IPS DF 6.9 (cell line): ENCODE measurements around the gene MTO1.
"Not testable (repeated sequence)": the region's sequence is repeated elsewhere in the genome, so short reads cannot be mapped to it uniquely, and the experiment has no call there.

Source experiments
- DNase-seq: peaks from one replicate; pipeline ENCODE4 v3.0.0-alpha.2; 2013; ENCODE audit warnings: low read depth, low spot score
- H3K27ac ChIP-seq: one replicate; pipeline ENCODE4 v1.5.1; 2013; ENCODE audit warnings: low read length, control low read depth
- H3K27me3 ChIP-seq: 2 replicates; pipeline ENCODE4 v1.6.1; 2013; ENCODE audit warnings: mild to moderate bottlenecking, low read length; ENCODE audit not compliant: control insufficient read depth, insufficient read depth
- H3K36me3 ChIP-seq: 2 replicates; pipeline ENCODE4 v1.6.1; 2013; ENCODE audit warnings: low read length; ENCODE audit not compliant: control insufficient read depth, insufficient read depth
- H3K4me1 ChIP-seq: 2 replicates; pipeline ENCODE4 v1.6.1; 2013; ENCODE audit warnings: low read length; ENCODE audit not compliant: control insufficient read depth, insufficient read depth
- H3K4me3 ChIP-seq: 2 replicates; pipeline ENCODE4 v1.5.1; 2013; ENCODE audit warnings: mild to moderate bottlenecking, low read length
- H3K9me3 ChIP-seq: 2 replicates; pipeline ENCODE4 v1.6.1; 2013; ENCODE audit warnings: low read length, inconsistent platforms; ENCODE audit not compliant: control insufficient read depth, insufficient read depth
- WGBS: extraction: QIAGEN DNeasy Blood & Tissue Kit; methylation state at CpG from one replicate; pipeline ENCODE4 v1.1.7; 2013; ENCODE audit warnings: mixed read lengths, missing lambda C conversion rate; ENCODE audit not compliant: insufficient read length, insufficient coverage; 5-methylcytosine and 5-hydroxymethylcytosine counted together

The MTO1 gene

GRCh38 chr6:73516514-73517489, 55.3 kb downstream of the MTO1 start:
- Histone ChIP-seq H3K4me1 (no peaks in the 10 kb centered on the region), H3K9me3 (no peaks in the 10 kb centered on the region), H3K27me3 (no peaks in the 10 kb centered on the region), H3K27ac (no peak overlapping the region), H3K36me3 (peaks cover 40% of the 10 kb centered on the region), H3K4me3 (no peak overlapping the region)
- DNase-seq, result no peak
- WGBS, result no CpG with 5 or more reads among the region's 4 CpGs

GRCh38 chr6:73518100-73518981, 56.8 kb downstream of the MTO1 start:
- peaks cover 40% of the 10 kb centered on the region for H3K36me3 ChIP-seq

GRCh38 chr6:73518982-73519881, 57.7 kb downstream of the MTO1 start:
- H3K27me3 ChIP-seq, H3K4me1 ChIP-seq, H3K9me3 ChIP-seq, H3K27ac ChIP-seq, DNase-seq: not testable (repeated sequence)
- peaks cover 40% of the 10 kb centered on the region for H3K36me3 ChIP-seq
- H3K4me3 ChIP-seq, result peak overlapping the region; percentile 82; the same call in 1 of the 2 replicates
- no CpG with 5 or more reads among the region's 8 CpGs for WGBS

More at GRCh38 chr6:73518100-73518981, 56.8 kb downstream of the MTO1 start:
- H3K9me3 ChIP-seq, H3K27me3 ChIP-seq, H3K4me1 ChIP-seq, DNase-seq, H3K27ac ChIP-seq: not testable (repeated sequence)
- WGBS, result no CpG with 5 or more reads among the region's 19 CpGs
- peak overlapping the region; percentile 4; the same call in 1 of the 2 replicates for H3K4me3 ChIP-seq

- no peak overlapping the region for H3K27ac ChIP-seq
- H3K4me3 ChIP-seq, result peak overlapping the region; percentile 82
- no peaks in the 10 kb centered on the region for H3K4me1 ChIP-seq
- peaks cover 40% of the 10 kb centered on the region for H3K36me3 ChIP-seq
- H3K27me3 ChIP-seq, result no peaks in the 10 kb centered on the region
- WGBS, result no CpG with 5 or more reads among the region's 56 CpGs
- no peaks in the 10 kb centered on the region for H3K9me3 ChIP-seq
- DNase-seq, result no peak
These were observed 58.6 kb downstream of the MTO1 start for GRCh38 chr6:73519926-73520687.

GRCh38 chr6:73520688-73521350, 59.3 kb downstream of the MTO1 start, which contains the start of gene EEF1A1:
Gene EEF1A1, minus strand, starts transcription at chr6:73521032. Its CDS starts 1,006 bp downstream, at chr6:73520026.
- Histone ChIP-seq H3K27ac (no peak within 1 kb of the TSS), H3K4me3 (peak within 1 kb of the TSS; percentile 82), H3K27me3 (no peaks in the 10 kb centered on the region), H3K4me1 (no peaks in the 10 kb centered on the region), H3K9me3 (no peaks in the 10 kb centered on the region), H3K36me3 (peaks cover 32% of the 10 kb centered on the region)
- DNase-seq, result peak; percentile 99
- no CpG with 5 or more reads among the region's 53 CpGs for WGBS

- DNase-seq, result no peak
- Histone ChIP-seq H3K36me3 (peaks cover 27% of the 10 kb centered on the region), H3K4me3 (peak overlapping the region; percentile 82; the same call in 1 of the 2 replicates), H3K27ac (no peak overlapping the region), H3K9me3 (no peaks in the 10 kb centered on the region), H3K27me3 (no peaks in the 10 kb centered on the region), H3K4me1 (no peaks in the 10 kb centered on the region)
- WGBS, result no CpG with 5 or more reads among the region's 36 CpGs
These were observed 59.9 kb downstream of the MTO1 start for GRCh38 chr6:73521351-73521985.

- no peaks in the 10 kb centered on the region for H3K4me1 ChIP-seq
- H3K27ac ChIP-seq, result no peak overlapping the region
- H3K9me3 ChIP-seq, result no peaks in the 10 kb centered on the region
- H3K27me3 ChIP-seq, result no peaks in the 10 kb centered on the region
- peak overlapping the region; percentile 70; the same call in 1 of the 2 replicates for H3K4me3 ChIP-seq
- WGBS, result no CpG with 5 or more reads among the region's 50 CpGs
- peaks cover 18% of the 10 kb centered on the region for H3K36me3 ChIP-seq
- DNase-seq, result no peak
These were observed 62.0 kb downstream of the MTO1 start for GRCh38 chr6:73523434-73524123.

- H3K27ac ChIP-seq, result no peak overlapping the region
- no CpG with 5 or more reads among the region's 3 CpGs for WGBS
- H3K4me1 ChIP-seq, result no peaks in the 10 kb centered on the region
- no peaks in the 10 kb centered on the region for H3K27me3 ChIP-seq
- no peaks in the 10 kb centered on the region for H3K36me3 ChIP-seq
- DNase-seq, result no peak
- H3K4me3 ChIP-seq, result no peak overlapping the region
- no peaks in the 10 kb centered on the region for H3K9me3 ChIP-seq
These were observed 64.2 kb downstream of the MTO1 start for GRCh38 chr6:73525546-73526330.
